MM.1S (cell line): Measurements from ENCODE around the gene TPK1.

Experiments
- EZH2 ChIP-seq: fragments of 300-600 bp; sonication (generic); optimal IDR thresholded peaks from 2 replicates; pipeline ENCODE3; 2017; ENCODE audit warnings: low read depth, mild to moderate bottlenecking, antibody characterized with exemption, low read length, mixed read lengths
- TF ChIP-seq, protein P1 (sequence below): fragments of 300-600 bp; sonication (generic); IDR thresholded peaks from 2 replicates; pipeline ENCODE4 v1.5.1; 2016; ENCODE audit warnings: antibody characterized with exemption, low read length, mixed read lengths

- TF ChIP-seq, protein P1, sequence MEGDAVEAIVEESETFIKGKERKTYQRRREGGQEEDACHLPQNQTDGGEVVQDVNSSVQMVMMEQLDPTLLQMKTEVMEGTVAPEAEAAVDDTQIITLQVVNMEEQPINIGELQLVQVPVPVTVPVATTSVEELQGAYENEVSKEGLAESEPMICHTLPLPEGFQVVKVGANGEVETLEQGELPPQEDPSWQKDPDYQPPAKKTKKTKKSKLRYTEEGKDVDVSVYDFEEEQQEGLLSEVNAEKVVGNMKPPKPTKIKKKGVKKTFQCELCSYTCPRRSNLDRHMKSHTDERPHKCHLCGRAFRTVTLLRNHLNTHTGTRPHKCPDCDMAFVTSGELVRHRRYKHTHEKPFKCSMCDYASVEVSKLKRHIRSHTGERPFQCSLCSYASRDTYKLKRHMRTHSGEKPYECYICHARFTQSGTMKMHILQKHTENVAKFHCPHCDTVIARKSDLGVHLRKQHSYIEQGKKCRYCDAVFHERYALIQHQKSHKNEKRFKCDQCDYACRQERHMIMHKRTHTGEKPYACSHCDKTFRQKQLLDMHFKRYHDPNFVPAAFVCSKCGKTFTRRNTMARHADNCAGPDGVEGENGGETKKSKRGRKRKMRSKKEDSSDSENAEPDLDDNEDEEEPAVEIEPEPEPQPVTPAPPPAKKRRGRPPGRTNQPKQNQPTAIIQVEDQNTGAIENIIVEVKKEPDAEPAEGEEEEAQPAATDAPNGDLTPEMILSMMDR = no peak
- no peak for TF ChIP-seq EZH2
Observed at GRCh38 chr7:144653449-144653848, 182.4 kb downstream of the TPK1 start.
